Left lung (tissue), 10 donors: ENCODE measurements around the gene TRIP13. TPM values are rescaled to one million over a fixed set of nuclear protein-coding genes. Genes with fewer than 3 reads are reported as not detected.
"Not testable (repeated sequence)": the region's sequence is repeated elsewhere in the genome, so short reads cannot be mapped to it uniquely, and the experiment has no call there.

Experiments
- ATAC-seq: fragments of 200-7000 bp; cut with Tn5 transposase; one replicate; pipeline ENCODE4 v1.9.1; 2020; ENCODE audit warnings: moderate library complexity
- DNase-seq, 4 donors: peaks; one replicate each; pipeline ENCODE4 v3.0.0-alpha.2; 2013 to 2020
- H3K27ac ChIP-seq, 2 donors: fragments of 200-600 bp; sonication (generic) in 1 of 2; one replicate each; pipeline versions ENCODE4 v1.5.0 to v1.8.0; 2020 to 2021
- H3K27me3 ChIP-seq, 2 donors: fragments of 200-600 bp; sonication (generic) in 1 of 2; one replicate each; pipeline versions ENCODE4 v1.5.0 to v1.8.0; 2020 to 2021
- H3K36me3 ChIP-seq, 2 donors: fragments of 200-600 bp; sonication (generic) in 1 of 2; one replicate each; pipeline versions ENCODE4 v1.5.0 to v1.8.0; 2020 to 2021
- H3K4me1 ChIP-seq, 2 donors: fragments of 200-600 bp; one replicate each; pipeline ENCODE4 v1.8.0; 2021
- H3K4me3 ChIP-seq, 2 donors: fragments of 200-600 bp; sonication (generic) in 1 of 2; one replicate each; pipeline versions ENCODE4 v1.5.0 to v1.8.0; 2020 to 2021; ENCODE audit warnings: mild to moderate bottlenecking in 1 of 2
- H3K9me3 ChIP-seq, 2 donors: fragments of 200-600 bp; sonication (generic) in 1 of 2; one replicate each; pipeline versions ENCODE4 v1.5.0 to v1.8.0; 2020 to 2021
- intact Hi-C, 2 donors: fragments of 100-400 bp; cut with DNase I; formaldehyde crosslinking; loops; one replicate each; pipeline versions ENCODE4 v1.11.2 to v1.14.2; 2022
- polyA plus RNA-seq, 6 donors: library from polyadenylated mRNA; unstranded; fragments of 120-200 nt; gene quantifications; one replicate each; pipeline ENCODE4 v1.2.1, GENCODE V29; 2013; ENCODE audit not compliant: insufficient read length in 6 of 6
- total RNA-seq, 2 donors: library from RNA; stranded (reverse); fragmentation: NEBNext Ultra II Directional; extraction: Animal tissue kit (Norgen Biotek cat#: 25700); gene quantifications; one replicate each; pipeline ENCODE4 v1.2.1, GENCODE V29; 2021
- TF ChIP-seq, protein P1 (sequence below), 2 donors: fragments of 200-600 bp; sonication (generic) in 1 of 2; IDR thresholded peaks; one replicate each; pipeline versions ENCODE4 v1.5.0 to v1.8.0; 2021; ENCODE audit warnings: antibody characterized with exemption in 2 of 2
- donor health status: DM: no; HTN: yes; CAD: no.
- donor health status: DM: no; HTN: no; CAD: no.

Gene TRIP13
- total and polyA plus RNA-seq, 8 donors: 4.3 to 17.4 (median 12.2) TPM

DNA sequence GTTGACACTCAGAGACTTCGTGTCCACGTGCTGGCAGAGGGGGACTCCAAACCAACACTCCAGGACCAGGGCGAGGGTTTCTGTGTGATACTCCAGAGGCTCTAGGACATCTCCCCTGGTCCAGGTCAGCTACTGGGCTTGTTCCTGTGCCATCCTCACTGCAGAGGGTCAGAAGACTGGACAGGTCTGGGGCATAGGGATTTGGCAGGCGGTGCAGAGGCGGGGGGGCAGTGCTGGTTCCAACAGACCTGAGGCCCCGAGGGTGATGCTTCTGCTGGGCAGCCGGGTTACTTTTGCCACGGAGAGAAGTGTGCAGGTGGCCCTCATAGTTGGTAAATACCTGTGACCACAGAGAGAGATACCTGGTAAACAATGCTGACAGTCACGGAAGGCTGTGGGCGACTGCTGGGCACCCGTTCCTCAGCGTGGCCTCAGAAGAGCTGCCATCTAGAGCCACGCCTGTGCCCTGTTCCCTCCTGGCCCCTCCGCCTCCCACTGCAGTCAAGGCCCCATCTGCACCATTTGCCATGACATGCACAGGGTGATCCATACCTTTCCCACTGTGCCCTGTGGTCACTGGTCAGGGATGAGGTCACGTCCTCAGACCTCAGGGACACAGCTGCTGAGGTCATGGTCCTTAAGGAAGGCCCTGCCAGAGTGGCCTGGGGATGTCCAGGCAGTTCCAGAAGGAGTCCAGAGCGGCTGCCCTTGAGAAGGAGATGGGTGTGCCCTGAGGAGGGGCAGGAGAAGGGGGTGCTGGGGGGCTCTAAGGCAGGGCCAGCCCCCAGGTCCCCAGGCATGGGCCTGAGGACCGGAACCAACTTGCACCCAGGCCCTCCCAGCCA, 30.0 kb downstream of the TRIP13 start:
- no peak for ATAC-seq
- TF ChIP-seq, protein P1, sequence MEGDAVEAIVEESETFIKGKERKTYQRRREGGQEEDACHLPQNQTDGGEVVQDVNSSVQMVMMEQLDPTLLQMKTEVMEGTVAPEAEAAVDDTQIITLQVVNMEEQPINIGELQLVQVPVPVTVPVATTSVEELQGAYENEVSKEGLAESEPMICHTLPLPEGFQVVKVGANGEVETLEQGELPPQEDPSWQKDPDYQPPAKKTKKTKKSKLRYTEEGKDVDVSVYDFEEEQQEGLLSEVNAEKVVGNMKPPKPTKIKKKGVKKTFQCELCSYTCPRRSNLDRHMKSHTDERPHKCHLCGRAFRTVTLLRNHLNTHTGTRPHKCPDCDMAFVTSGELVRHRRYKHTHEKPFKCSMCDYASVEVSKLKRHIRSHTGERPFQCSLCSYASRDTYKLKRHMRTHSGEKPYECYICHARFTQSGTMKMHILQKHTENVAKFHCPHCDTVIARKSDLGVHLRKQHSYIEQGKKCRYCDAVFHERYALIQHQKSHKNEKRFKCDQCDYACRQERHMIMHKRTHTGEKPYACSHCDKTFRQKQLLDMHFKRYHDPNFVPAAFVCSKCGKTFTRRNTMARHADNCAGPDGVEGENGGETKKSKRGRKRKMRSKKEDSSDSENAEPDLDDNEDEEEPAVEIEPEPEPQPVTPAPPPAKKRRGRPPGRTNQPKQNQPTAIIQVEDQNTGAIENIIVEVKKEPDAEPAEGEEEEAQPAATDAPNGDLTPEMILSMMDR (IDR thresholded peaks at IDR 0.05): no peak
- Histone ChIP-seq H3K9me3 (no peaks in the 10 kb centered on the region), H3K4me1 (peaks cover 6 to 13% of the 10 kb centered on the region in 2 donors), H3K4me3 (no peak overlapping the region), H3K36me3 (no peaks in the 10 kb centered on the region), H3K27ac (no peak overlapping the region), H3K27me3 (peaks cover 8 to 35% of the 10 kb centered on the region in 2 donors)
- intact Hi-C loops: loop anchor here in 1 of 2 donors (10.0 kb wide), 1 partner anchor 252 kb away; no protein-coding TSS in a partner anchor
- no peak for DNase-seq

DNA sequence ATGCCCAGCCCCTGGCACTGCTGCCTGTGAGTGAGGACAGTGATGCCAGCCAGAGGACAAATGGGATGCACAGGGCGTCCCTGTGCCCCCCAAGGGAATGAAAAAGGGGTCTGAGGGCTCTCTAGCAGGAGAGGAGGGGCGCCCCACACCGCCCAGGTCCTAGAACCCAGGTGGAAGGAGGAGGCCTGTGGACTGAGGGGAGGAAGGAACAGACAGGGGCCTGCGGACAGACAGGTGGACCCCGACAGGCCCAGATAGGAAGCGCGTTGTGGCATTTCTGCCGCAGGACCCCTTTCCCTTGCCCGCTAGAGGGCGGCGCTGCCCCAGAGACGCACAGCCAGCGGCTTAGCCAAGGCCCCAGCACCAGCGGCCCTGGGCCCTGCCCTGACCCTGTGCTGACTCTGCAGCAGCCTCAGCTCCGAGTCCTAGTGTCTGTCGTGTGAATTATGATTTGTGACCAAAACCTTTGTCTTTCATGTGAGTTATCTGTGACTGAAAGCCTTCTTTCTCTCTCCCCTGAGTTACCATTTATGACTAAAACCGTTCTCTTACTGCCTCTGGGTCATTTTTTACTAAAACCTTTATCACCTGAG, 30.7 kb downstream of the TRIP13 start:
- no peaks in the 10 kb centered on the region for H3K36me3 ChIP-seq
- H3K9me3 ChIP-seq: no peaks in the 10 kb centered on the region
- H3K4me1 ChIP-seq: peaks cover 6 to 13% of the 10 kb centered on the region in 2 donors
- H3K27me3 ChIP-seq: peaks cover 8 to 40% of the 10 kb centered on the region in 2 donors
- no peak overlapping the region for H3K4me3 ChIP-seq
- intact Hi-C loops: loop anchor here in 1 of 2 donors (10.0 kb wide), 1 partner anchor 251 kb away; no protein-coding TSS in a partner anchor
- H3K27ac ChIP-seq: no peak overlapping the region
- DNase-seq (peak; percentile 70 to 91 (median 80)), ATAC-seq (peak; percentile 94)
- TF ChIP-seq, protein P1 (IDR thresholded peaks at IDR 0.05): peak; percentile 84 to 93

DNA sequence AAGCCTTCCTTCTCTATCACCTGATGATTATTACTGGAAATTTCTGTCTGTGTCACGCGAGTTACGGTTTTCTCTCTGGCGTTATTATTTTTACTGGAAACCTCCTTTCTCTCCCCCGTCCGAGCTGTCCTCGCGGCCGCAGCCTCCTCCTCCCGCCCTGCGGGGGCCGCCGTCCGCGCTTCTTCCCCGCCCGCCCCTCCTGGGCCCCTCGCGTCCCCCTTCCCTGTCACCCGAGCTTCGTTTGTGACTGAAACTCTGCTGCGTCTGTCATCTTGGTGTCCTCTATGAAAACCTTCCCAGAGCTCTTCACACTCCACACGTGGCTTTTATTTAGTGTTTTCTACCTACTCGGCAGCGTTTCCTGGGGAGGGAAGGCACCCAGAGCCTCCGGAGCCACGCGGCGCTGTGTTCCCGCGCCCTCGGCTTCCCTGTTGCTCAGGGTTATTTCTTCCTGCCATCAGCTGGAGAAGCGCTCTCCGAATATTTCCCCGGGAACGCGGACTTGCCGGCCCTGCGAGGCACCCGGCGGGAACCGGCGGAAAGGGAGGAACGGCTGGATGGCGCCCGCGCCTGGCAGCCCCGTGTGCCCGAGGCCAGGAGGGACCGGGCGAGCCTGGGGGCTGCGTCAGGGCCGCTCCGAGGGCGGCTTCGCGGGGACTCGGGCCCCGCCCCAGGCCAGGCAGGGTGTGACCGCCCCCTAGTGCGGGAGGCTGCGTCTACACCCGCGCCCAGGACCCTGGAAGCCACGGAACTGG, 33.9 kb downstream of the TRIP13 start:
- peak; percentile 76 for ATAC-seq
- intact Hi-C loops: loop anchor here in 1 of 2 donors (10.0 kb wide), 1 partner anchor 248 kb away; no protein-coding TSS in a partner anchor

DNA sequence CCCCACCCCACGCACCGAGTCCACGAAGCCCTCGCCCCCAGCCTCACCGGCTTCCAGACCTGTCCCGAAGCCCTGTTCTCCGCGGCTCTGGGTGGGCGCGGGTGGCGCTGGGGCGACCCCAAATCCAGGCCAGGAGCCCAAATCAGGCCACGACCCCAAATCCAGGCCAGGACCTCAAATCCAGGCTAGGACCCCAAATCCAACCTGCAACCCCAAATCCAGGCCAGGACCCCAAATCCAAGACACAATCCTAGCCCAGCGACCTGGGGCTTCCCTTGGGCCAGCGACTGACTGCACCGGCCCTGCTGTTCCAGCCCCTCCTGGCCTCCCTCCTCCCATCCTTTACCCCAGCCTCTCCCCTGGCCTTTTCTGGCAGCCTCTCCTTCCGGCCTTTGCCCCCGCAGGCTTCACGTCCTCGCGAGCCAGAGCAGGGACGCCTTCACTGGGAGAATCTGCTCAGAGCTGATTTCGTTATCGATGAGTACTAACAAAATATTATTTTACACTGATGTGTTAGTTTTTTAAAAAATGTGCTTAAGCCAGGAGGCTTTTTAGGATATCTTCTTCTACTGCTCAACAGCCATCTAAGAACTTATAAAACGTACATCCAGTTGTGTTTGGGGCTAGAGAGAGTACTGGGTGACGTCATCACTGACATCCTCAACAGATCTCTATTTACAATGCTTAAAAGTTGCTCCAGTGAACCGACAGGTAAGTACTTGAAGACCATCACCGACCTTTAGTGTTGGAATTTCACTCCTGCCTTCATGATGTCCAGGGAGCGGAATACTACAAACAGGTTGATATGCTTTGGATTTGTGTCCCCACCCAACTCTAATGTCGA, 34.7 kb downstream of the TRIP13 start:
- Histone ChIP-seq H3K4me3 (peak overlapping the region; percentile 20 to 27), H3K27me3 (peaks cover 8 to 40% of the 10 kb centered on the region in 2 donors), H3K36me3 (no peaks in the 10 kb centered on the region), H3K4me1 (peaks cover 6 to 13% of the 10 kb centered on the region in 2 donors), H3K27ac (no peak overlapping the region), H3K9me3 (no peaks in the 10 kb centered on the region)
- intact Hi-C loops: loop anchor here in 1 of 2 donors (10.0 kb wide), 1 partner anchor 247 kb away; no protein-coding TSS in a partner anchor
- no peak for ATAC-seq
- TF ChIP-seq, protein P1 (IDR thresholded peaks at IDR 0.05): no peak
- DNase-seq: no peak

More for the DNA sequence above, 33.9 kb downstream of the TRIP13 start:
- peak in 1 of 4 donors; percentile 59 for DNase-seq
- Histone ChIP-seq H3K27ac (no peak overlapping the region), H3K4me1 (peaks cover 6 to 13% of the 10 kb centered on the region in 2 donors), H3K36me3 (no peaks in the 10 kb centered on the region), H3K27me3 (peaks cover 8 to 40% of the 10 kb centered on the region in 2 donors), H3K4me3 (peak overlapping the region; percentile 20 to 27), H3K9me3 (no peaks in the 10 kb centered on the region)
- TF ChIP-seq, protein P1 (IDR thresholded peaks at IDR 0.05): peak in 1 of 2 donors; percentile 11

DNA sequence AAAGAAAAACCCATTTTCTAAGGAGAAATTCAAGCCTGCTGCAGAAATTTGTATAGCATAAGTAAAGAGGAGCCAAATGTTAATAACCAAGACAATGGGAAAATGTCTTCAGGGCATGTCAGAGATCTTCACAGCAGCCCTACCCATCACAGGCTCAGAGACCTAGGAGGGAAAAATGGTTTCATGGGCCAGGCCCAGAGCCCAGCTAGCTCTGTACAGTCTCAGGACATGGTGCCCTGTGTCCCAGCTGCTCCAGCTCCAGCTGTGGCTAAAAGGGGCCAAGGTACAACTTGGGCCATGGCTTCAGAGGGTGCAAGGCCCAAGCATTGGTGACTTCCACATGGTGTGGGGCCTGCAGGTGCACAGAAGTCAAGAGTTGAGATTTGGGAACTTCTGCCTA, 36.5 kb downstream of the TRIP13 start:
- not testable (repeated sequence) for DNase-seq

More for the DNA sequence above, 36.5 kb downstream of the TRIP13 start:
- not testable (repeated sequence) for H3K4me3 ChIP-seq, ATAC-seq, H3K9me3 ChIP-seq, H3K36me3 ChIP-seq, H3K27ac ChIP-seq, H3K4me1 ChIP-seq
- H3K27me3 ChIP-seq: peaks cover 8 to 40% of the 10 kb centered on the region in 2 donors
- intact Hi-C loops: loop anchor here in 1 of 2 donors (10.0 kb wide), 1 partner anchor 246 kb away; no protein-coding TSS in a partner anchor
